SK-N-SH treated with all-trans-retinoic acid at 6 μM for 48 hours (cell line): Measurements from ENCODE around the gene MEAF6.

ENCODE experiments used
- ARNTL ChIP-seq: fragments of 450-650 bp; formaldehyde crosslinking; IDR thresholded peaks from 2 replicates; pipeline ENCODE4 v1.5.0; 2020; ENCODE audit warnings: low read depth, mild to moderate bottlenecking, moderate library complexity, borderline replicate concordance
- BACH2 ChIP-seq: fragments of 250-450 bp; sonication (Bioruptor Pico); IDR thresholded peaks from 2 replicates; pipeline ENCODE4 v1.9.0; 2021; ENCODE audit warnings: mild to moderate bottlenecking, borderline replicate concordance
- CSDC2 ChIP-seq: fragments of 250-450 bp; sonication (Bioruptor Pico); IDR thresholded peaks from 2 replicates; pipeline ENCODE4 v1.5.0; 2020; ENCODE audit warnings: mild to moderate bottlenecking, moderate library complexity
- GLIS3 ChIP-seq: fragments of 250-450 bp; sonication (Bioruptor Pico); IDR thresholded peaks from 2 replicates; pipeline ENCODE4 v1.5.0; 2020; ENCODE audit warnings: mild to moderate bottlenecking, moderate library complexity
- ISL1 ChIP-seq: fragments of 250-450 bp; sonication (Bioruptor Pico); IDR thresholded peaks from 2 replicates; pipeline ENCODE4 v2.1.2; 2022; ENCODE audit warnings: mild to moderate bottlenecking, moderate library complexity
- PATZ1 ChIP-seq: fragments of 250-450 bp; sonication (Bioruptor Pico); IDR thresholded peaks from 2 replicates; pipeline ENCODE4 v1.8.0; 2020; ENCODE audit warnings: mild to moderate bottlenecking, moderate library complexity, borderline replicate concordance
- SNAI2 ChIP-seq: fragments of 250-450 bp; sonication (Bioruptor Pico); IDR thresholded peaks from 2 replicates; pipeline ENCODE4 v1.5.0; 2020; ENCODE audit warnings: mild to moderate bottlenecking, moderate library complexity
- TCF4 ChIP-seq: fragments of 250-450 bp; sonication (Bioruptor Pico); IDR thresholded peaks from 2 replicates; pipeline ENCODE4 v1.8.0; 2021; ENCODE audit warnings: mild to moderate bottlenecking, moderate library complexity, borderline replicate concordance
- ZFP30 ChIP-seq: fragments of 450-650 bp; formaldehyde crosslinking; IDR thresholded peaks from 2 replicates; pipeline ENCODE4 v1.5.0; 2022; ENCODE audit warnings: mild to moderate bottlenecking, moderate library complexity
- TF ChIP-seq, protein P1 (sequence below): fragments of 250-450 bp; sonication (Bioruptor Pico); IDR thresholded peaks from 2 replicates; pipeline ENCODE4 v1.5.1; 2020; ENCODE audit warnings: low read depth, mild to moderate bottlenecking, moderate library complexity
- TF ChIP-seq, protein P2 (sequence below): fragments of 250-450 bp; sonication (Bioruptor Pico); IDR thresholded peaks from 2 replicates; pipeline ENCODE4 v1.8.0; 2021; ENCODE audit warnings: low read depth, mild to moderate bottlenecking, moderate library complexity, borderline replicate concordance

DNA sequence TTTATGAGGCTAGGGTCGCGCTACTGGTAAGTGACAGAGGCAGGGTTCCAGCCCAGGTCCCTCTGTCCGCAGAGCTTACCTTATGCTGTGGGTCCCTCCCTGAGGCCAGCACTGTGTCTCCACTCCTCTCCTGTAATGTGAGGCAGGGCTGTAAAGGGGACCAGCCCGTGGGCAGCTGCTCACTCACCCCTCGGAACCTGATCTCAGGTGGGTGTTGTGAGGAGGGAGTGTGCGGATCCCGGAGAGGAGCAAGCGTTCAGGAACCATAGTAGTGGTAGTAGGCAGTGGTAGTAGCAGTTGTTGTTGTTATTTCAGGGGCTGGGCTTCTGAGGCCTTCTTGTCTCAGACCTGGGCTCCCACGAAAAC is 38.5 kb downstream of the MEAF6 start:
- TF ChIP-seq SNAI2 (CRISPR knock-in tag) (no peak), ZFP30 (no peak), ISL1 (CRISPR knock-in tag) (no peak), CSDC2 (no peak), BACH2 (CRISPR knock-in tag) (no peak), PATZ1 (CRISPR knock-in tag) (no peak), ARNTL (CRISPR knock-in tag) (no peak), GLIS3 (CRISPR knock-in tag) (no peak), TCF4 (no peak)
- TF ChIP-seq, protein P1, sequence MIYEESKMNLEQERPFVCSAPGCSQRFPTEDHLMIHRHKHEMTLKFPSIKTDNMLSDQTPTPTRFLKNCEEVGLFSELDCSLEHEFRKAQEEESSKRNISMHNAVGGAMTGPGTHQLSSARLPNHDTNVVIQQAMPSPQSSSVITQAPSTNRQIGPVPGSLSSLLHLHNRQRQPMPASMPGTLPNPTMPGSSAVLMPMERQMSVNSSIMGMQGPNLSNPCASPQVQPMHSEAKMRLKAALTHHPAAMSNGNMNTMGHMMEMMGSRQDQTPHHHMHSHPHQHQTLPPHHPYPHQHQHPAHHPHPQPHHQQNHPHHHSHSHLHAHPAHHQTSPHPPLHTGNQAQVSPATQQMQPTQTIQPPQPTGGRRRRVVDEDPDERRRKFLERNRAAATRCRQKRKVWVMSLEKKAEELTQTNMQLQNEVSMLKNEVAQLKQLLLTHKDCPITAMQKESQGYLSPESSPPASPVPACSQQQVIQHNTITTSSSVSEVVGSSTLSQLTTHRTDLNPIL: no peak
- TF ChIP-seq, protein P2, sequence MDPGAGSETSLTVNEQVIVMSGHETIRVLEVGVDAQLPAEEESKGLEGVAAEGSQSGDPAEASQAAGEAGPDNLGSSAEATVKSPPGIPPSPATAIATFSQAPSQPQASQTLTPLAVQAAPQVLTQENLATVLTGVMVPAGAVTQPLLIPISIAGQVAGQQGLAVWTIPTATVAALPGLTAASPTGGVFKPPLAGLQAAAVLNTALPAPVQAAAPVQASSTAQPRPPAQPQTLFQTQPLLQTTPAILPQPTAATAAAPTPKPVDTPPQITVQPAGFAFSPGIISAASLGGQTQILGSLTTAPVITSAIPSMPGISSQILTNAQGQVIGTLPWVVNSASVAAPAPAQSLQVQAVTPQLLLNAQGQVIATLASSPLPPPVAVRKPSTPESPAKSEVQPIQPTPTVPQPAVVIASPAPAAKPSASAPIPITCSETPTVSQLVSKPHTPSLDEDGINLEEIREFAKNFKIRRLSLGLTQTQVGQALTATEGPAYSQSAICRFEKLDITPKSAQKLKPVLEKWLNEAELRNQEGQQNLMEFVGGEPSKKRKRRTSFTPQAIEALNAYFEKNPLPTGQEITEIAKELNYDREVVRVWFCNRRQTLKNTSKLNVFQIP (CRISPR knock-in tag): no peak
